OCI-LY3 (cell line): ENCODE measurements around the gene TERC.

Experiments
- EZH2phosphoT487 ChIP-seq: fragments of 200-600 bp; shearing (Covaris generic); IDR thresholded peaks from 2 replicates; pipeline ENCODE4 v1.6.1; 2018; ENCODE audit warnings: antibody characterized with exemption, mixed run types, low read depth
- TF ChIP-seq, protein P1 (sequence below): fragments of 200-600, 300-600 bp; sonication (generic); IDR thresholded peaks from 2 replicates; pipeline ENCODE4 v1.5.1; 2014; ENCODE audit warnings: antibody characterized with exemption, low read length, low read depth

DNA sequence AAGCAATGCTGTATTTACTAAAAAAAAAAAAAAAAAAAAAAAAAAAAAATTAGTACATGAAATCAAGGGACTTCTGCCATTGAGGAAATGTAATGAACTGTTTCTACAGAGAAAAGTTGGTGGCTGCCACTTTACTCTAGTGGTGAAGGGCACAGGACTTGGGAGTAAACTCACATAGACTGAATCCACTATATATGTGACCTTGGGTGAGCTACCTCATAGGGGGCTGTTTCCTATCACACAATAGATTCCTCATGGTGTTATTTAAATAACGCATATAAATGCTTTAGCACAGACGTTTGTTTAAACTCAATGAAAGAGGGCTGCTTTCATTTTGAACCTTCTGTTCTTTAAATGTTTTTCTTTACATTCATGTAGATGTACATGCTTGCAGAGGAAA lies 25.8 kb downstream of the TERC start:
- TF ChIP-seq, protein P1, sequence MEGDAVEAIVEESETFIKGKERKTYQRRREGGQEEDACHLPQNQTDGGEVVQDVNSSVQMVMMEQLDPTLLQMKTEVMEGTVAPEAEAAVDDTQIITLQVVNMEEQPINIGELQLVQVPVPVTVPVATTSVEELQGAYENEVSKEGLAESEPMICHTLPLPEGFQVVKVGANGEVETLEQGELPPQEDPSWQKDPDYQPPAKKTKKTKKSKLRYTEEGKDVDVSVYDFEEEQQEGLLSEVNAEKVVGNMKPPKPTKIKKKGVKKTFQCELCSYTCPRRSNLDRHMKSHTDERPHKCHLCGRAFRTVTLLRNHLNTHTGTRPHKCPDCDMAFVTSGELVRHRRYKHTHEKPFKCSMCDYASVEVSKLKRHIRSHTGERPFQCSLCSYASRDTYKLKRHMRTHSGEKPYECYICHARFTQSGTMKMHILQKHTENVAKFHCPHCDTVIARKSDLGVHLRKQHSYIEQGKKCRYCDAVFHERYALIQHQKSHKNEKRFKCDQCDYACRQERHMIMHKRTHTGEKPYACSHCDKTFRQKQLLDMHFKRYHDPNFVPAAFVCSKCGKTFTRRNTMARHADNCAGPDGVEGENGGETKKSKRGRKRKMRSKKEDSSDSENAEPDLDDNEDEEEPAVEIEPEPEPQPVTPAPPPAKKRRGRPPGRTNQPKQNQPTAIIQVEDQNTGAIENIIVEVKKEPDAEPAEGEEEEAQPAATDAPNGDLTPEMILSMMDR = no peak
- no peak for TF ChIP-seq EZH2phosphoT487
